ENCODE measurements around the gene MDGA2. TPM values are rescaled to one million over a fixed set of nuclear protein-coding genes. Genes with fewer than 3 reads are reported as not detected.
"Not testable (repeated sequence)": the region's sequence is repeated elsewhere in the genome, so short reads cannot be mapped to it uniquely, and the experiment has no call there.

The MDGA2 gene
- total and polyA plus RNA-seq, 8 donors: 0.14 to 2.9 TPM; not detected in 6

GRCh38 chr14:47657143-47657542, 18.3 kb downstream of the MDGA2 start:
- intact Hi-C loops (cut with DNase I; ENCODE audit: low total_unique reads): no loop called here
- no peak for DNase-seq

GRCh38 chr14:47651337-47651736, 24.1 kb downstream of the MDGA2 start:
- no peak for DNase-seq
- no peaks in the 10 kb centered on the region for H3K27me3 ChIP-seq
- intact Hi-C loops (cut with DNase I; ENCODE audit: low total_unique reads): no loop called here

More at GRCh38 chr14:47657143-47657542, 18.3 kb downstream of the MDGA2 start:
- Histone ChIP-seq H3K4me3 (no peak overlapping the region), H3K27me3 (no peaks in the 10 kb centered on the region), H3K9me3 (no peaks in the 10 kb centered on the region), H3K27ac (no peak overlapping the region), H3K36me3 (no peaks in the 10 kb centered on the region), H3K4me1 (no peaks in the 10 kb centered on the region)
- 84 to 90% (median 87%) methylated on average over 3 of the region's 3 CpGs for WGBS, 5 donors
- TF ChIP-seq EP300 (IDR thresholded peaks at IDR 0.05) (no peak), POLR2AphosphoS5 (IDR thresholded peaks at IDR 0.05) (no peak), CTCF (IDR thresholded peaks at IDR 0.05) (no peak), POLR2A (IDR thresholded peaks at IDR 0.05) (no peak)

GRCh38 chr14:47637753-47638152, 37.7 kb downstream of the MDGA2 start:
- H3K4me1 ChIP-seq: no peaks in the 10 kb centered on the region
- H3K9me3 ChIP-seq: no peaks in the 10 kb centered on the region
- H3K27me3 ChIP-seq: no peaks in the 10 kb centered on the region
- intact Hi-C loops (cut with DNase I; ENCODE audit: low total_unique reads): no loop called here
- DNase-seq: no peak
- H3K4me3 ChIP-seq: no peak overlapping the region
- H3K36me3 ChIP-seq: no peaks in the 10 kb centered on the region
- H3K27ac ChIP-seq: no peak overlapping the region
- TF ChIP-seq EP300 (IDR thresholded peaks at IDR 0.05) (no peak), CTCF (IDR thresholded peaks at IDR 0.05) (no peak), POLR2A (IDR thresholded peaks at IDR 0.05) (no peak), POLR2AphosphoS5 (IDR thresholded peaks at IDR 0.05) (no peak)
- WGBS, 5 donors: 57 to 75% (median 65%) methylated on average over 3 of the region's 3 CpGs

More at GRCh38 chr14:47651337-47651736, 24.1 kb downstream of the MDGA2 start:
- no peaks in the 10 kb centered on the region for H3K4me1 ChIP-seq
- no peak overlapping the region for H3K4me3 ChIP-seq
- H3K36me3 ChIP-seq: no peaks in the 10 kb centered on the region
- TF ChIP-seq POLR2A (IDR thresholded peaks at IDR 0.05): no peak
- TF ChIP-seq CTCF (IDR thresholded peaks at IDR 0.05): no peak
- TF ChIP-seq EP300 (IDR thresholded peaks at IDR 0.05): no peak
- no peak for TF ChIP-seq POLR2AphosphoS5 (IDR thresholded peaks at IDR 0.05)
- 82 to 92% (median 84%) methylated on average over 5 of the region's 5 CpGs for WGBS, 5 donors
- no peaks in the 10 kb centered on the region for H3K9me3 ChIP-seq
- no peak overlapping the region for H3K27ac ChIP-seq

GRCh38 chr14:47626151-47627035, 49.0 kb downstream of the MDGA2 start:
- Histone ChIP-seq H3K36me3 (no peaks in the 10 kb centered on the region), H3K4me1 (no peaks in the 10 kb centered on the region), H3K27ac (no peak overlapping the region), H3K27me3 (no peaks in the 10 kb centered on the region), H3K9me3 (peaks cover 0 to 10% (median 4%) of the 10 kb centered on the region in 4 donors), H3K4me3 (no peak overlapping the region)
- intact Hi-C loops (cut with DNase I; ENCODE audit: low total_unique reads): no loop called here
- DNase-seq: no peak
- 91 to 95% (median 94%) methylated on average over 13 to 51 of the region's 51 CpGs for WGBS, 5 donors
- TF ChIP-seq POLR2AphosphoS5 (IDR thresholded peaks at IDR 0.05): no peak
- TF ChIP-seq POLR2A (IDR thresholded peaks at IDR 0.05): no peak
- TF ChIP-seq EP300 (IDR thresholded peaks at IDR 0.05): no peak
- TF ChIP-seq CTCF (IDR thresholded peaks at IDR 0.05): no peak

- DNase-seq; H3K27ac ChIP-seq; intact Hi-C loops (cut with DNase I; ENCODE audit: low total_unique reads); H3K36me3 ChIP-seq; H3K27me3 ChIP-seq; H3K4me3 ChIP-seq; H3K4me1 ChIP-seq: not testable (repeated sequence)
- peaks cover 0 to 10% (median 4%) of the 10 kb centered on the region in 4 donors for H3K9me3 ChIP-seq
- WGBS, 5 donors: 84 to 88% (median 87%) methylated on average over 13 of the region's 13 CpGs
These were observed 51.3 kb downstream of the MDGA2 start for GRCh38 chr14:47624126-47624525.

Measured in stomach (tissue), 9 donors.